NCI-H446 (cell line): Measurements from ENCODE around the gene PXDC1.

Experiments
- DNase-seq, 2 experiments: peaks; one replicate each; lab custom pipeline; 2025; lab: John Stamatoyannopoulos, UW

Gene PXDC1, protein sequence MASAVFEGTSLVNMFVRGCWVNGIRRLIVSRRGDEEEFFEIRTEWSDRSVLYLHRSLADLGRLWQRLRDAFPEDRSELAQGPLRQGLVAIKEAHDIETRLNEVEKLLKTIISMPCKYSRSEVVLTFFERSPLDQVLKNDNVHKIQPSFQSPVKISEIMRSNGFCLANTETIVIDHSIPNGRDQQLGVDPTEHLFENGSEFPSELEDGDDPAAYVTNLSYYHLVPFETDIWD

DNA sequence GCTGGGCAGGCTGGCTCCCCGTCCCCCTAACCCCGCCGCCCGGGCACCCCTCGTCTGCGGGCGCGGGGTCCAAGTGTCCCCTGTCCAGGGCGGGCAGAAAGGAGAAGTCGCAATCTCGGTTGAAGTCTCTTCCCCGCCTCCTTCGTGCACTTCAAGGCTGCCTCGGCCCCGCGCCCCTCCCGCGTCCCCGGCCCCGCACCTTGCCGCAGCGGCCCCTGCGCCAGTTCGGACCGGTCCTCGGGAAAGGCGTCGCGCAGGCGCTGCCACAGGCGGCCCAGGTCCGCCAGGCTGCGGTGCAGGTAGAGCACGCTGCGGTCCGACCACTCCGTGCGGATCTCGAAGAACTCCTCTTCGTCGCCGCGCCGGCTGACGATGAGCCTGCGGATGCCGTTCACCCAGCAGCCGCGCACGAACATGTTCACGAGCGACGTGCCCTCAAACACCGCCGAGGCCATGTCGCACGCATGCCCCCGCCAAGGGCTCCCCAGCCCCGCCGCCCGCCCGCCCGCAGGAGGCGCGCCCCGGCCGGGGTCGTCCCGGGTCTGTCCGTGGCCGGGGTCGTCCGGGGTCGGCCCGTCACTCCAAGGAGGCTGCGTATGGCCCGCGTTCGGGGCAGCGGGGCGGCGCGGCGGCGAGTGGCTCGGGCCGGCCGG lies at the start of gene PXDC1:
PXDC1 (minus strand) TSS at position 637 of the 653 bp plus-strand sequence; CDS start at position 455, 182 bp downstream.
- no peak for DNase-seq

DNA sequence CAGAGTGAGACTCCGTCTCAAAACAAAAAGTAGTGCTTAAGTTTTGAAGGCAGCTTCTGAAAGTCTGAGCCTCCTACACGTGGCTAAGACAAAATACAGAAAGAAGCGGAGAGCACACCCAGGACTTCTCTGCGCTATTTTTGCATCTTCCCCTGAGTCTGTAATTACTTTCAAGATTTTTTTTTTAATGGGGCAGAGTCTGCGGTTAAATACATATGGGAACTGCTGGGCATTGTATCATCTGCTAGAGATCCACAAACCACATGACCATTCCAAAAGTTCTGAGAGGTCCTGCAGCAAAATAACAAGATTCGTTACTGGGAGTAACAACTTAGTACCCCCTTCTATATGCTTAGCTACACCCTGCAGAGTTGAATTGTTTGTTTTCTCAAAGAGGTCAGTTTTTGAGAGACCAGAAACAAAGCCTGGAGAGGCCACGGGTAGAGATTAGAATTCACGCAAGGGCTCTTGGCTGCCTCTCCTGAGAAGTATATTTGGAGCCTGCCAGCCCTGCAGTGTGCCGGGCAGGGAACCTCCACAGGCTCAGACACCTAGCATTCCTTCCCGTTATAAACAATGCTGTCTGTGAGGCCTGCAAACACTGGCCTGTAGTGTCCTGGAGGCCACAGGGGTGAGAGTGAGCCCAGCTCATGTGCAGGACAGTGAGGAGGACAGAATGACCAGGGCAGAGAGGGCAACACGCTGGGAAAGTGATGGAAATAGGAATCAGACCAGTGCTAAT lies 49.5 kb upstream of the PXDC1 start:
- no peak for DNase-seq

DNA sequence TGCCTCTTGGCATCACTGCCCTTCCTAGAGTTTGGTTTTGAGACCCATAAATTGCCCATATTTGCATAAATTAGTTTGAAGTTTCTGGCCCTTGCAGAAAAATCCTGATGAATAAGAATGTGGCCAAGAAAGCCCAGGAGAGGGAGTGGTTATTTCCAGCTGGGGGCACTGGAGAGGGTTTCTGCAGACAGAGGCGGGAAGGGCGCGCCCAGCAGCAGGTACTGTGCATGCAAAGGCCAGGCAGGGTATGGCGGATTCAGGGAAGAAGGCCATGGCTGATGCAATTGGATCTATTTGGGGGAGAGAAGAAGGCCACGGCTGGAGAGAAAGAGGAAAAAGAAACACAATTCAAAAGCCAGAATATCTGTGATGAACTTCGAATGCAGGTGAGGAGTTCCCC lies 48.2 kb upstream of the PXDC1 start:
- DNase-seq, result no peak

DNA sequence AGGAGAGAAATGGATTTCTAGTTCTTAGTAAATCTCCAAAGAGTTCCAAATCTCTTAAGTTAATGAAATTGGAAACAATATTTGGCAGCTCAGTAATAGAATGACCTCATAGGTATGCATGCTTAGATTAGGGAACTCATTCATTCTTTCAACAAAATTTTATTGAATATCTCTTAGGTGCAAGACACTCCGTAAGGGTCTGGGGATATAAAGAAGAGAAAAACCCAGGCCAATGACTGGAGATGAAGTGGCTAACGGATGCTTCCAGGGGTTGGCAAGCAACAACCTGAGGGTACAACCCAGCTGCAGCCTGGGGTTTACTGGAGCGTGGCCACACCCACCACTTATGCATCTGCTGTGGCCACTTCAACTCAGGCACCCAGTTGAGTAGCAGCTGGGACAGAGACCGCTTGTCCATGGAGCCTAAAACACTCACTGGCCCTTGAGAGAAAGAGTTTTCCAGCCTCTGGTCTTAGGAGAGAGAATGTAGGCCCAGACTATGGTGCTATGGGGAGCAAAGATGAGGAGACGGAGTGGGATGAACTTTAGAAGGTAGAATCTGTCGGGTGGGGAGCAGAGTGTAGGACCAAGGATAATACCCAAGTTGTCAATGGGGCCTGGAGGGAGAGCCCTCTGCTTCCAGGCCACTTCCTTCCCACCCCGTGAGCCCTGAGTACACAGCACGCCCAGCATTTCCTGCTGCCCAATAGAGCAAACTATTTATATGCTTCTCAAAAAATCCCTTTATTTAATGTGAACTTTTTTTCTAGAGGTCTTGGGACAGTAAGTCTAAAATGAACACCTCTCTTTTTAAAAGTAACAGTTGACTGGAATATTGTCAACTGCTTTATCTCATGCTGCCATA lies 46.8 kb upstream of the PXDC1 start:
- DNase-seq, result no peak

DNA sequence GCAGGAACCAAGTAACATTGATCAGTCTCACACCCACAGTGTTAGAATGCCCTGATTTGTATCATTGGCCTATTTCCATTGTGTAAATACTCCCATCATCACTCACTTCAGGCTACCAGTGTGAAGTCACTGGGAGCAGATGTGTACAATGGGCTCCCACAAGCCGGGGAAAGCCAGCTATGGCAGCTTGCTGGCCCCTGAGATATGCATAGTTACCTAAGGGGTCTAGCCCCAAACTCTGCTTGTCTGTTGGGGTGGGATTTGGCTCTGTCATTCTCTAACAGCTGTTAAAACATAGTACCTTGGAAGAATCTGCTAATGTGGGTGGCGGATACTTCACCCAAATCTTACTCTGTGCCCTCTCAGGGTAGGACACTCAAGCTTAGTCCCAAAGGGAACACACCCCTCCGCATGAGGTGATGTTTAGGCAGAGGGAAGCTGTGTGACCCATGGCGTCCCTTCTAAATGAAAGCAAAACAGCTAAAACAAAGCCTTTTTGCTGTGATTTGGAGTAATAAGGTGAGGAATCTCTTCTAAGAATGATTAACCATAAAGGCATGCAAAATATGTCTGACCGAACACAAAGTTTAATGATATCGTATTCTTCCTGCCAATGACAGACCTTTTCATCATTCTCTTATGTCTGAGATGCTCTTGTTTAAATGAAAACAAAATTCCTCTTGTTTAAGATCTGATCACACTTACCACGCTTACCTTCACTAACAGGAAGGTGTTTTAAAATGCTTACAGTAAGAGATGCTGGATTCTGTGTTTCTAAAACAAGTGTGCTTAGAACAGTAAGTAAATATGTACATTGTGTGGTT lies 45.9 kb upstream of the PXDC1 start:
- no peak for DNase-seq

DNA sequence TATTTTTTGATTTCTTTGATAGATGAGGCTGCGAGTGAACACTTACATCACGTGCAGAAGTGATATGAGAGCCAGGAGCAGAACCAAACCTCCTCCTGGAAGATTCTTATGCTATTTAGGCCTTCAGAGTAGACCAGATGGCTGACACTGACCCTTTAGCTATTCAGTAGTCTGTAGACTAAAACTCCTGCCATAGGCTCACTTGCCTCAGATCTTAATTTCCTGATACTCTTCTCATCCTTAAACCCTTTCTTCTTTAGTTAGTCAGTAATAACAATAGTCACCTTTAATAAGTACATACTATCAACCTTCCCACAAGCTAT lies 45.2 kb upstream of the PXDC1 start:
- DNase-seq, result no peak

DNA sequence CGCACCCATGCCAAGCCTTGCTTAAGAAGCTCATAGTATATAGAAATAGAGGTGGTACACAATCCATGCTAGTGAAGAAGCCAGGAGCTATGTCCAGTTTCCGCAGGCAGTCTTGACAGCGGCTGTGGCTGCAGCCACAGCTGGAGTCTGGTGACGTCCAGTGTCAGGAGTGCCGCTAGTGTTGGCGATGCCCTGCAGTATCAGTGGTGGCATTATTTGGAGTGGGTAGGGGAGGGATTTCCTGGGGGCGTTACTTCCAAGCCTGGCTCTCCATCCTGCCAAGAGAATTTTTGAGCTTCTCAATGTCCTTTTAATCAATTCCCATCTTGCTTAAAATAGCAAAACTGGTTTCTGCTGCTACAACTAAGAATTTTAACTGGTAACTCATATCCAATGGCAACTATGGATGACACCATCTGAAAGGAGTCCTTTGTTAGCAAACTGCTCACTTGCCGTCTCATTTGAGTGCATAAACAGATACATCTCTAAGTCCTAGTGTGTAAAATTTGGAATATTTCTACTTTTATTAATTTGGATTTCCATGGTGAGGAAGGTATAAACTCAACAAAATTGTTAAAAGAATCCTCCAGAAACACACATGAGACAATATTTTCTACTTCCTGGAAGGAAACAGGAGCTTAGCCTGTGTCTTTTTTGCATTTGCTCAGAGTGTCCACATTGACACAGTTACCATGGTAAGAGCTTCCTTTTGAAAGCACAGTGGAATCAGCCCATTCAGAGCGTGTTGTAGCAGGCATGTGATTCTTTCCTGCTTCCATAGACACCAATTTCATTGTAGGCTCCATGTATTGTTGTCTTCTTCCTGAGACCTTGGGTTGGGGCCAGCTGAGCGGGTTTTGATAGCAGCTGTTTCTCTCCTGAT lies 44.6 kb upstream of the PXDC1 start:
- DNase-seq, result no peak

DNA sequence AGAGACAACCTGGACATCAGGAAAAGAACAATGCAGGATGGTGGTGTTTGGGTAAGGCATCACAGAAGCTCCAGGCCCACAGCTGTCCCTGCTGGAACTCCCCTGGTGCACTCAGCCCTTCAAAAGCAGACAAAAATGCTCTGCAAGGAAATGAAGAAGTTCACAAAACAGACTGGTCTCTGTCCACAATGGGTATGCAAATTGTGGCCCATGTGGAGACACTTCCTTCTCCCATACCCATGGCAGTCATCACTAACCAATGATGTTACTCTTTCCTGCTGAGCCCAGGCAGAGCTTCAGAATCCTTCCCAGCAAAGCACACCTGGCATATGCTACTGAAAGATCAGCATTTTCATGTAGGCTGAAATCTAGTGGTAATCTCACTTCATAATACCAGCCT lies 42.6 kb upstream of the PXDC1 start:
- DNase-seq, result no peak

DNA sequence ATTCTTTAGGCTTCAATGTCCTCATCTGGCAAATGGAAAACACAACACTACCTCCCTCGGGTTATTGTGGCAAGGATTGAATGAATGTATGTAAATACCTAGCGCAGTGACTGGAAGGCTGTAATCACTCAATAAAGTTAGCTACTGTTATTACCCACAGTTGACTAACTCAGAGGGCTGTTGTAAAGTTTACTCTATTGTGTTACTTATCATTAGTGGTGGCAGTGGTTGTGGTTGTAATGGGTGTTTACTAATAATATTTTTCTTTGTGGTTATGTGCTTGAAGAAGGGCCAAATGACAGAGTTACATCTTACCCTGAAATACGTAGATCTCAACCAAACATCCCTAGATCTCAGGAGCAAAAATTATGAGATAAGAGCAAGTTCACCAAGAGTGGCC lies 42.0 kb upstream of the PXDC1 start:
- no peak for DNase-seq

DNA sequence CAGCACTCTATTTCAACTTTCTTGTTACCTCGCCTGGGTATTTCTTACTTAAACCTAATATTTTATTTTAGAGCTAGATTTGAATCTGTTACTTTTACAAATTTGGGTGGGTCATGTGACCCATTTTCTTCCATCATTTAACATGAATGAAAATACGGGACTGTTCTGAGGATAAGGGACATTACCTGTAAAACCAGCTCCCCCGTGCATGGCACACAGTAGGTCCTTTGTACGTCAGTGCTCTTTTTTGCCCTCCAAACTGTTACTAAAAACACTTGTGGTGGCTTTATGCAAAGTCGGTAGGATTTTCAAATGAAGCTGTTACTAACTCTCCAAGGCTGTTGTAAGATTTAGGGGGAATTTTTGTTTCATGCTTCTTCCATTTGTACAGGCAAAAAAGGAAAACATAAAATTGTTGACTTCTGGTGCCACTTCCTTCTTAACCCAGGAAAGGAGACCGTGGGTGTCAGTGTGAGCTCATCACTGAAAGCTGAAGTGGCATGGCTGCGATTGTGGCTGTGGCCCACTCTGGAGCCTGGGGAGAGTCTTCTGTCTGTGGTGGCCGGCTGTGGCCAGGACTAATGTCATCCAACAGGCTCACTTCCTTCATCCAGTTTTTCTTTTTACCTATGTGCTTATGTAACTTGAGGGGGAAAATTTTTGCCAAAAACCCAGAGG lies 40.2 kb upstream of the PXDC1 start:
- no peak for DNase-seq

DNA sequence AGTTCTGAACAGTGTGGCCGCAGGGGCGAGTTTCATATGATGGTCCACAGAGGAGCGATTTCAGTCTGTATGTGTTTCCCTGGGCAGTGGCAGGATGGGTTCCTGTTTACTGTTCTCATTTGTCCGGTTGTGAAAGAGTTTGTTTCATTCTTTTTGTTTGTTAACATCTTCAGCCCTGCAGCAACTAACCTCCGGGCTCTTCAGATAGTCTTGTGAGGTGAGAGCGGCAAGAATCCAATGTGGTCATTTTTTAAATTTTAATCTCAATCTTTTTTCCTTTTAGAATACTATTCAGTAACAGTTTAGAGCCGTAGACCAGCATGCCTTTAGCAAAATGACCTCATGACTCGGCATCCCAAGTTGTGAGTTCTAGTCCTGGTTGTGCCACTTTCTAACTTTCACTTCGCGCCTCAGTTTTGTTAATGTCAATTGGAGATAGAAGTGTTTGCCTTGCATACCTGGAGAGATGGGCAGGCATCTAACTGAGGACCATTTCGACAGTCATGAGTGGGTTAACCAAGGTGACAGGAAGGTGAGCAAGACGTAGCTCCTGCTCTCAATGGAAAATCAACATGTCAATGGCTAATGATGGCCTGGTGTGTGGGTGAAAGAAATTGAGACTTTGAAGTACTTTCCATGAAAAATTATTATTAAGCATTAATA lies 38.5 kb upstream of the PXDC1 start:
- DNase-seq, result no peak

DNA sequence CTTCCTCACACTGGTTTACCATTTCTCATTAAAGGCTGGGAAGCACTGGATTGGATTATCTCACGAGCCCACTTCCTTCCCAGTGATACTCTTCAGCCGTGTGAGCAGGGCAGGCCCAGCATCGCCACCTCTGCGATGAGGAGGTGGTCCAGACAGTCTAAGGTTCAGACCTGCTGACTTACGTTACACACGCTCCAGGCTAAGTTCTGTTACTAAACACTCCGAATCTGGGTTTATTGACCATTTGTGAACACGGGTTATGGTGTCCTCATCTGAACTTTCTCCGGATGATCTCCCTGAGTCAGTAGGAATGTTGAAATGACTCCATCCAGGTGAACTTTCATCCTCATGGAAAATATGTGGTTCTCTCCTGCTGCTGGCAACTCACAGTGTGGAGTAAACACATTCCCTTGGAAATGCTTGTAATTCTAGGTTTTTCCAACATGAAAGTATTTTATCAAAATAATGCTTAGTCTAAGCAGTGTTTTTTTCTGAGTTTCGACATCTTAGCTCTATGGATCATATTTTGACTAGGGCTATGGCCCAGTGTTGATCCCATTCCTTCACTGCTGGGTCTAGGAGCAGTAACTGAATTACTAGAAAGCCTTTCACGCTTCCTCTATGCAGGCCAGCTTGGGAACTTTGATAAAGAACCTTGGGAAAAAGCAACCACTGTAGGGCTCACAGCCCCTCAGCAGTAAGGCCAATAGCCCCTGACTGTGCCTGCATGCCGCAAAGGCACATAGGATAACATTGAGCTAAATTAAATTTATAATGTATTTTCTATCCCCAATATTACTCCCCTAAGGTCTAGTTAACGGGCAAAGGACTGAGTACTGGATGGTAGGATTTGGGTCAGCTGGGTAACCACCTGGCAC lies 37.7 kb upstream of the PXDC1 start:
- DNase-seq, result no peak

DNA sequence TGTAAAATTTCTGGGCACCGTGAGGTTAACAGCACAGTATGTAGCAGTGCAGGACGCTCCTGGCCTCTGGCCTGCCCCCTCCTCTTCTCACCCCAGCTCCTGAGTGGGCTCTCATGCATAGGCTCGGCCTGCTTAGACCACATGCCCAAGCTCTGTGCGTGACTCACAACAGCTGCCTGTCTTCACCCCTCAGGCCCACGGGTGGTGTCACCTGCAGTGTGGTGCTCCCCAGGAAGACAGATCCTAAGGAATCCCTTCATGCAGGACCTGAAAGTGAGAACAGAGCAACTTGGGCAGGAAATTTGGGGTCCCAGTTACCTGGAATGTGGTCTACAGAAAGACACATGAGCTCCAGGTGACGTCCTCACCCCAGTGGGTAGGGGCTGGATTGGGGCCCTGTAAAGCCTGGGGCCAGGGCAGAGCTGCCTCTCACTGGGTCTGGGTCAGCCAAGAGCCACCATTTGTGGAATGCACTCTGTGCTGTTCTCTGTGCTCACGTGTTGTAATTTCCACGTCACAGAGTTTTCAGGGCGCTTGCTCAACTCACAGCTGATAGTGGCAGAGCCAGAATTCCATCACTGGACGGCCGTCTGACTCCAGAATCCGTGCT lies 37.0 kb upstream of the PXDC1 start:
- no peak for DNase-seq

DNA sequence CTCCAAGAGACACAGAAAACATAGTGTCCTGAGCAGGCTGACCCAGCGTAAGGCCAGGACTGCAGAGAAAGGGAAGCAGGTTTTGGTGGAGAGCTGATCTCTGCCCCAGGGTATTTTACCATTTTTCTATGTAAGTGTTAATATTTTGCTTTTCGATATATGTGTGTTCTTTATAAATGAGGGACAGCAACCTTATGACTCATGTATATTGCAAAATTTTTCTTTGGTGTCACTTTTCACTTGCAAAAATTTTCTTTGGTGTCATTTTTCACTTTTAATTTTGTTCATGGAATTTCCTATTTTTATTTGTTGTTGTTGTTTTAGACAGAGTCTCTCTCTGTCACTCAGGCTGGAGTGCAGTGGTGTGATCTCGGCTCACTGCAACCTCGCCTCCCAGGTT lies 34.6 kb upstream of the PXDC1 start:
- DNase-seq, result no peak

DNA sequence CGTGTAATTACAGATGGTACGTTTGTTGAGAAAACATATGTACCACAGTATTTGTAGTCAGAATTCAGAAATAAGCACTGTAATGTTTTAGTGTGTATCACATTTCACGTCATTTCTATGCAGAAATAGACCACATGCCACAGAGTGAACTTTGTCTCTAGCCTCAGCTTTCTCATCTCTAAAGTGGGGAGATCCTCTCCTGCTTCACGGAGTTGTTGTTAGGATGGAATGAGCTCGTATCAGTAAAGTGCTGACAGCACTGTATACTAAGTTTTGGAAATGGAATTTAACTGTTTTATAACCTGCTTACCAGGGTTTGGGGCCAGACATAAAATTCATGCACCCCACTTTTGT lies 34.2 kb upstream of the PXDC1 start:
- DNase-seq, result no peak

DNA sequence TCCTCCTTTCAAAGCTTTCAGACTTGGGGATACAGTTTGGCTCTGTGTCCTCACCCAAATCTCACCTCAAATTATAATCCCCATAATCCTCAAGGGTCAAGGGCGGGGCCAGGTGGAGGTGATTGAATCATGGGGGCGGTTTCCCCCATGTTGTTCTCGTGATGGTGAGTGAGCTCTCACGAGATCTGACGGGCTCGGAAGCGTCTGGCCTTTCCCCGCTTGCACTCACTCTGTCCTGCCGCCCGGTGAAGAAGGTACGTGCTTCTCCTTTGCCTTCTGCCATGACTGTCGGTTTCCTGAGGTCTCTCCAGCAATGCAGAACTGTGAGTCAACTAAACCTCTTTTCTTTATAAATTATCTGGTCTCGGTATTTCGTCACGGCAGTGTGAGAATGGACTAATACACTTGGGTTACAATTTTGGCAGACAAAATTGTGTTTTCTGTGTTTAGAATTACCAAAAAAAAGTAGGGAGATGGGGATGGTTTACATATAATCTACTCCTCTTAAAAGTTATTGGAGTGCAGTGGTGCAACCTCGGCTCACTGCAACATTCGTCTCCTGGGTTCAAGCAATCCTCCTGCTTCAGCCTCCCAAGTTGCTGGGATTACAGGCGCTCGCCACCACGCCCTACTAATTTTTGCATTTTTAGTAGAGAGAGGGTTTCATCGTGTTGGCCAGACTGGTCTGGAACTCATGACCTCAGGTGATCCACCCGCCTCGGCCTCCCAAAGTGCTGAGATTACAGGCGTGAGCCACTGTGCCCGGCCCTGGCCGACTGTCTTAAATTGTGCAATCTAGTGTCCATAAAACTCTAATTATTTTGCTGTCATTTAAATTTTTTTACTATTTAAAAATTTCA lies 33.6 kb upstream of the PXDC1 start:
- no peak for DNase-seq

DNA sequence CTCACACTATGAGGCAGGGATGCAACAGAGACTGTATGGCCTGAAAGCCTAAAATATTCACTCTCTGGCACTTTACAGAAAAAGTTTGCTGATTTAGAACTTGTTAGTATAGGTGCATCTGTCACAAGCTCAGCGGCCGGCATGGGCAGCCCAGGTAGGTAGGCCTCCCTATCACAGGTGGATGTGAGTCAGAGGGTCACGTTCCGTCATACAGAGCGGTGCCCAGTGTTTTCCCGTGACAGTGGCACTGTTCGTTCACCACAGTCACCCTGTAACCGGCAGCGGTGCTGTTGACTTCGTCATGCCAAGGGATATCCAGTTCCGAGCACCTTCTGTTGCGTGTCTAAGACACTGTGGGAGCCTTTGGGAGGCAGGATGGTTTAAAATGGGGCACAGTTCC lies 32.9 kb upstream of the PXDC1 start:
- DNase-seq, result no peak
